HG03196 (cell line): ENCODE data around the gene ATP2A3.

Experiments used
- ATAC-seq: cut with Tn5 transposase; IDR thresholded peaks from one replicate; pipeline ENCODE4 v1.9.1; 2021; ENCODE audit not compliant: unreplicated experiment

Gene ATP2A3

DNA sequence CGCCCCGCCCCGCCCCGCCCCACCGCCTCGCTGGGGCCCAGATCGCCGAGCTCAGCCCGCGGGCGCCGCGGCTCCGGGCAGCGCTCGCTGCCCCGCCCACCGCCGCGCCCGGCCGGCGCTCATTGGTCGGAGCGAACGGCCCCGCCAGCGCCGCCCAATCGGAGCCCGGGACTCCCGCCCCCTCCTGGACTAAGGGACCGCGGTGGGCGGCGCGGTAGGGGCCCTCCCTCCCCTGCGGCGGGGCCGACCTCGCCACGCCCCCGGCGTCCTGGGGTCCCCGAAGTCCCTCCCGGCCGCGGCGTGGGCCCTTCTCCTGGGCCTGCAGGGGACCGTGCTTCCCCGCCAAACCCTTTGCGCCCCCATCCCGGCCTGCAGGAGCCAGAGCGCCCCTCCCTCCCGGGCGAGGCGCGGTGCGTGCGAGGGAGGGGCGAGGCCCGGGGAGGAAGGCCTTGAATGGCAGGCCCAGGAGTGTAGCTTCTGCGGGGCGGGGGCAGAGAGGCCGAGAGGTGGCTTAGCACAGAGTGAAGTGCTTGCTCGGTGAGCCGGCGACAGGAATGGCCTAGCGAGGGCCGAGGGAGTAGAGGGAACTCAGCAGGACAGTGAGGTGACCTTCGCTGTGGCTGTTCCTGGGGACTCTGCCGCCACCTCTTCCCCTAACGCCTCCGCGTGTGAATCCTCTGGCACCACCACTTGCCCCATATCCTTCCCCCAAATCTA, 71.1 kb downstream of the ATP2A3 start, which contains the start of gene CAMKK1:
TSS of gene CAMKK1 (minus strand) at position 51 of the 717 bp plus-strand sequence. CDS start 7,366 bp downstream, outside the sequence.
- peak; percentile 74 for ATAC-seq

DNA sequence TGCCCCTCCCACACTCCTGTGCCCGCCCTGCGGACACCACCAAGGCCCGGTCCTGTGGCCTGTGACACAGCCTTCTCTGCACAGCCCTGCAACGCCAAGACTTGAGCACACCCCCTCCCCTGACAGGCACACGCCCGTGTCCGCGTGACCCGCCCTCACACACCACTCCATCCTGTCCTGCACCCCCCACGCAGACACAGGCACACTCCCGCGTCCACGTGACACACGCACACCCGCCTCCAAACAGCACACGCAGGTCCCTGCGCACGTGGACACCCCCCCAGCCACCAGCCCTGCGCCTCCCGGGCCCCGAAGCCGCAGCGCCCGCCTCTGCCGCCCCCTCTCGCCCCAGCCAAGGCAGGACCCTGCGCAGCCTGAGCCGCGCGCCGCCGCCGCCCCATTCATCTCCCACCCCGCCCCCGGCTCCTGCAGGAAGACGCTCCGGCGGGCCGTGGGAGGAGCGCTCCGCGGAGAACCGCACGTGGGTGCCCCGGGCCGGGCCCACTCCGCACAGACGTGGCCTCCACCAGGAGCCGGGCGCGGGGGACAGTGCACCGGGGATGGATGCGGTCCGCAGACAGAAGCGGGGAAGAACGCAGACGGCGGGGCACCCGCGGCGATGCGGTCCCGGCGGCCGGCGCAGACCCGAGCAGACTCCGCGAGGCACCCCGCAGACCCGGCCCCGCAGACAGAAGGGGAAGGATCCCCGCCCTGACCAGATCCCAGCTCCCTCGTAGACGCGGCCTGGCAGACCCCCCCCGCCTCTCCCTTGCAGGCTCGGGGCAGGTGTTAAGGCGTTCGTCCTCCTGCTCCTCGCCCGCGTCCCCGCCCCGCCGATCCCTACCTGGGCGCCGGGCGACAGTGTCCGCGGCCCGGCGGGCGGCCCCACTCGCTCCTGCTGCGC, 71.9 kb downstream of the ATP2A3 start:
- ATAC-seq: peak; percentile 10

DNA sequence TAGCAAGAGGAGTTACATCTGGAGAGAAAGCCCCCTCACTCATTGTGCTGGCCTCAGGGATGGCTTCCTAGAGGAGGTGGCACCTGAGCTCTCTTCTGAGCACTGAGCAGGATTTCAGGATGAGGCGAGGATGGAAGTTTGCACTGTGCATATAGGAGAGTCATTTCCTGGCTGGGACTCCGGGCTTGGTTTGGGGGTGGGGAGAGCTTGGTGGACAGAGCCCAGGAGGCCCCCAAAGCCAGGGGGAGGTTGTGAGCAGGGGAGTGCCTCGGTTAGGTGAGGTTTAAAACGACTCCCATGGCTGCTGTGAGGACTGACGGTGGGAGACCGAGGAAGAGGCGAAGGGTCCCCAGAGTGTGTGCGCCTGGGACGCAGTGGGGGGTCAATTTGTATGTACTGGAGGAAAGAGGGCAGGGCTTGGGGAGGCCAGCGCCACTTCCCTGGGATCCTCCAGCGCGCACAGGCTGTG, 72.6 kb downstream of the ATP2A3 start:
- ATAC-seq: no peak

DNA sequence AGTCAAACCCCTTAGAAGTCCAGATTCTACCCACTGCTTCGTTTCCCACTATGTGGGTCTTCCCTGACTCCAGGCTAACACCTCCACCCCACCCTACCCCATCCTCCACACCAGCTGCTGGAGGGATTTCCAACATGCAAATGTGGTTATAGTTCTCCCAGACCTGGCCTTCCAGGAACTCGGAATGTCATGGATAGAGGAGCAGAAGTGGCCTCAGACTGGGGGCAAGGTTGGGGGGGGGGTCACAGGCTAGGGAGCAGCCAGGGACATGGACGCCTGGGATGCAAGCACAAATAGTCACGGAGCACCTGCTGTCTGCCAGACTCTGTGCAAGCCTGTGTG, 73.4 kb downstream of the ATP2A3 start:
- no peak for ATAC-seq

DNA sequence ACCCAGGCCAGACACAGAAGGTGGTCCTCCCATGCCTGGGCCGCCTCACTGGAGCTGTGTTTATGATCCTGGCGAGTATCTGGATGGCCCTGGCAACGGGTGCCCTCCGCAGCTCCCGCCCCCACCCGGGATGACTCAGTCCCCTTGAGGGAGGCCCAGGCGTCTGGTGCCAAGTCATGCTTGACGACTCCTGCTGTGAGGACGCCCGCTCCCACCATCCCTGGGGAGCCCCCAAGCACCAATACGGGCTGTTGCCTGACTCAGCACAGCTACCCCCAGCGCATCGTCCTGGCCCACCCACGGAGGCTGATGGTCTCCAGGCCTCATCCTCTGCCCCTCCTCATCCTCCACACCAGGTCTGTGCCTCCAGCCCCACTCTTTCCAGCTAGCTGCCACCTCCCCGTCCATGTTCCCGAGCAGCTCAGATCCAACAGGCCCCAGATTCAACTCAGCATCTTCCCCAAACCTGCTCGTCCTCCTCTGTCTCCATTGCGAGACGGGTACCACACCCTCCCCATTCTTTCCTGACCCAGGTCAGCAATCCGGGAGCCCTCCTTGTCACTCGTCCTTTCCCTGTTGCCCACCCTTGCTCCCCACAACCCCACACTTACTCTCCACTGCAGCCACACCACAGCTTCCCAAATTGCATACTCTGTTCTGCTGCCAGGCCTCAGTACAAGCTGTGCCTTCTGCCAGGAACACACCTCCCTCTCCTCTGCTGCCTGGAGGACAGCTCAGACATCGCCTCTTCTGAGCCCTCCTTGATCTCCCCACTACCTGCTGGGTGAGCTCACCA, 74.0 kb downstream of the ATP2A3 start:
- no peak for ATAC-seq

DNA sequence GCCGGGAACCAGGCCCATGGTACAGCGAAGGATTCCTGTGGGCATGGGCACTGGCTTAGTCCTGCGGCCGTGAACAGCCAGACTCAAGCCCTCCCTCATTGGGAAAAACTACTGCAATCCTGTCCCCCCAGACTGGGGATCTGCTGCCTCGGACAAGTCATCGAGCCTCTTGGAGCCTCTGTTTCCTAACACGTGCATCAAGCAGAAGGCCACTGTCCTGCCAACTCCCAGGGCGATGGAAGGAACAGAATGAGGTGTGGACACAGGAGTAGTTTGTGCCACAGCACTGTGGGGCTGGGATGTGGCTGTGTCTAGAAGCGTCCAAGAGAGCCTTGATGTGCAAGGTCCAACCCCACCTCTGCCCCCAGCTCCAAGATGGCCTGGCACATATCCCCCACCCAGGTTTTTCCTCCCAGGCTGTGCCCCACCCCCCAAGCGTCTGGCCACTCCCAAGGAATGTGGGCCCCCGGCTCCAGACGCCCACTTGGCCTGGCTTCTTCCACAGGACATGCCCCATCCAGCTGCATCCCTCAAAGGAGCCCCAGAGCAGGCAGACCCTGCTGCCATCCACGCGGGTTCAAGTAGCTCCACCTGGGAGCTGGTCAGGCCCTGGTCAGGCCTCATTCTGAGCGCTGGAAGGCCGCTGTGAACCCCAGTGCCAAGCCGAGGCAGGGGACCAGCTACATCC, 74.8 kb downstream of the ATP2A3 start:
- ATAC-seq: no peak

DNA sequence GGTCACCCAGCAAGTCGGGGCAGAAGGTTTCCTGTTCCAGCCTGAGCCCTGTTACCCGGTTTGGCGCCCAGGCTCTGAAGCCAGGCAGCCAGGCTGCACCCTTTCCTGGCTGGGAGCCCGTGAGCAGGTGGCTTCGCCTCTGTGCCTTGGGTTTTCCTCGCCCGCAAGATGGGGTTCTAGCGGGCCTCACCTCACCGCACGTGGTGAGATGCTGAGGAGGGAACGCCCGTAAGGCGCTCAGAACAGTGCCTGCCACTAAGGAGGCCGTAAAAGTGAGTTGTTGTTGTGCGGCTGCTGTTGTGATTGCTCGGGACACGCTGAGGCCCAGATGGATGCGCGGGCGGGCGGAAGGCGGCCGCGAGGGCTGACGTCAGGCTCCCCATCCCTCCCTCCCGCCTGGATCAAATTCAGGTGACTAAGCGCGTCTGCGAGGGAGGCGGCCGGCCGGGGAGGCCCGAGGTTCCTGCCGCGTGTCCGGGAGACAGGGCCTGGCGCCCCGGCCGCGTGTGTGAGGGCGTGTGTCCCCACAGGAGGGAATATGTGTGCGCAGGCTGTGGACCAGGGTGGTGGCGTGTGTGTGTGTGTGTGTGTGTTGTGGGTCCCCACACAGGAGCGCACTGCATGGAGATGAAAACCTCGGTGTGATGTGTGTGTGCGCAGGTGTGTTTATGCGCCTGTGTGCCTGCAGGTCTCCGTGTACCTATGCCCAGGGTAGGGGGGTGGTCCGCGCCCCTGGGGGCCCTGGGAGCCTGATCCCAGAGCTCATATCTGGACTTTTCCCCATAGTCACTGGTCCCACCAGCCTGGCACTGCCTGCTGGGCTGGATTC, 75.7 kb downstream of the ATP2A3 start:
- ATAC-seq: no peak

DNA sequence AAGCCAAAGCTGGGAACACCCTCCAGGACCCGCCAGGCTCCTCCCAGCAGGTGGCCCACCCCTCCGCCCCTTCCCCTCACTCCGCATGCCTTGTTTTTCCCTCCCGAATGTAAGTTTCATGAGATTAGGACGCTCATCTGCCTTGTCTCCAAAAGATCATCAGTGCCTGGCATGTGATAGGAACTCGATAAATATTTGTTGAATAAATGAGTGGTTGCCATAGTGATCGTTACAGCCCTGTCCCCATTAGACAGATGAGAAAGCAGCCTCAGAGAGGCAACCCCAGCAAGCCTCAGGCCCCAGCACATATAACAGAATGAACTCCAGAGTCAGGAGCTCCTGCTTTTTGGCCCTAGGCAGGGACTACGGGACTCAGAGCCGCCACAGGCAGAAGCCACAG, 76.4 kb downstream of the ATP2A3 start:
- ATAC-seq: no peak

DNA sequence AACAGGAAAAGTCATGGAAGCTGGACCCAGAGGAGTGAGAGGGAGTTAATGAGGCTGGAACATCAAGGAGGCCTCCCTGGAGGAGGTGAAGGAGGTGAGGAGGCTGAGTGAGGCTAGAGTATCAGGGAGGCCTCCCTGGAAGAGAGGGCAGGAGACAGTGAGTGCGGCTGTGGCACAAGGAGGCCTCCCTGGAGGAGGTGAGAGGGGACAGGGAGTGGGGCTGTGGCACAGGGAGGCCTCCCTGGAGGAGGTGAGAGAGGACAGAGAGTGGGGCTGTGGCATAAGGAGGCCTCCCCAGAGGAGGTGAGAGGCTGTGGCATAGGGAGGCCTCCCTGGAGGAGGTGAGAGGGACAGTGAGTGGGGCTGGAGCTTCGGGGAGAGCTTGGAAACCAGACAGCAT, 76.8 kb downstream of the ATP2A3 start:
- no peak for ATAC-seq

DNA sequence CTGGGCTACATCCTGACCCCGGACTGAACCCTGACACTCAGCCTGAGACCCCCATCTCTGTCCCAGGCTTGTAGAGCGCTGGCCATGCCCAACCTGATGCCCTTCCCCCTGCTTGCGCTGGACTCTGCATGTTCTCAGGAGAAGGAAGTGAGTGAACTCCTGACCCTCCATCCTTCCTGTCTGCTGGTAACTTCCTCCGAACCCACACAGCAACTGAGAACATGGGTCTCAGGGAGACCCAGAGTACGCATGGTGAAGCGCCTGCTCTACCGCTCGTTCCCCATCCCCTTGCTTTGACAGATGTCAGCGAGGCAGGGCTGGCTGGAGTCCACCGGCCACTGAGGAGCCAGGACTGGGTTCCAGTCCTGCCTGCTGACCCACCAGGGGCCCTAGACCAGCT, 77.5 kb downstream of the ATP2A3 start:
- no peak for ATAC-seq

DNA sequence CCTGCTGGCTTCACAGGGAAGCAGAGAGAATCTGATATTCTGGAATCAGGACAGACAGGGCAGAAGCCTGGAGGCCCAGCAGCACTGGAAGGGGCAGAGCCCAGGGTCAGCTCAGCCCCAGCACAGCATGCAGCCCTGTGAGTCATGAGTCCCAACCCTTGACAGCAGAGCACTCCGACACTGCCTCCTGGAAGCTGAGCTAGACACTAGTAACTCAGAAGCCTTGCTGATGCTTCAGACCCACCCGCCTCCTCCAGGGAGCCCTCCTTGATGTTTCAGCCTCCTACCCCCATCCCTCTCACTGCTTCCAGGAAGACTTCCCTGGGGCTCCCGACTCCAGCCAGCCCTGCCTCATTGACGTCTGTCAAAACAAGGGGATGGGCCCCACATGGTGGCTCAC, 78.3 kb downstream of the ATP2A3 start:
- ATAC-seq: no peak

DNA sequence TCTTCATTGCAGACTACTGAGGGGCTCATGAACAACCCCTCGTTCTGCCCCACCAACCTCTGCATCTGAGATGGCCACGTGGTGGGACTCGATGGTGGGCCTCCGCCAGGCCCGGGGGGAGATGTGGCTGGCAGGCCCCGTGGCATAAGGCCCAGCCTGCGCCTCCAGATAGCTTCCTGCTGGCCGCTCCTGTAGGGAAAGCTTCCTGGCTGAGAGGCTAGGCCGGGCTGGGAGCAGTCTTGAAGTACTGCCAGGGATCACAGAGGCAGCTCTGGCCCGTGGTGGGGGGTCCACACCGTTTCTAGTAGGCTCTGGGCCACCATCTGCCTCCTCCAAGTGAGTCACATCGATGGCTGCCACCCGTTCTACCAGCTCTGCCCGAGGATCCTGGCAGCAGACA, 79.0 kb downstream of the ATP2A3 start:
- no peak for ATAC-seq

DNA sequence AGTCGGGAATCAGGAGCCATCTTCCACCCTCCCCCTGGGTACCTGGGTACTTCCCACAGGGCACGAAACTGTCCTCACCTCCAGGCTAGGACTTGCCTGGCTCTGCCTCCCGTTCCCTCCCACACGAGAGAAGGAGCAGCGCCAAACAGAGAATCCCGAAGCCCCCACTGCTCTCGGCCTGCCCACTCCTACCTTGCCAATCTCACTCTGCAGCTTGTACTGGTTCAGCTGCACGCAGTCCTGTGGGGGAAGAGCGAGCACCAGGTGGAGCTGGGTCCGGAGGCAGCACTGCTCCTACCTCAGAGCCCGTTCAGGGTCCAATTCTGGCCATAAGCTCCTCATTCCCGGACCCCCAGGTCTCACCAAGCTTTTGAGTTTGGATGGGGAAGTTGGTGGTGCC, 80.0 kb downstream of the ATP2A3 start:
- no peak for ATAC-seq

DNA sequence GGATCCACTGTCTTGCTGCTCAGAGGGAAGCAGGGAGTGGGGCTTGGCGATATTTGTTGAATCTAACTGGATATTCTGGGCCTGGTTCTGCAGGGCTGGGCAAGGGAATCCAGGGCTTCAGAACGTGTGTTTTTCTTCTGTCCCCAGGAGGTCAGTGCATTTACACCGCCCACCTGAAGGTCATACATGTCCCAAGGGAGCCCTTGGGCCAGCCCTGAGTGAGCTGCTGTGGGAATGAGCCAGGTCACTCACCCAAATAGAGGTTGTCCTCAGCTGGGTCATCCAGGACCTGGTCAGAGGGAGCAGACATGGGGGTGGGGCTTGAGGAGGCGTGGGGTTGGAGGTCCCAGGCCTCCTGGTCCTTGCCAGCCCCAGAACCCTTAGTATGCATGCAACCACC, 82.0 kb downstream of the ATP2A3 start:
- ATAC-seq: no peak

DNA sequence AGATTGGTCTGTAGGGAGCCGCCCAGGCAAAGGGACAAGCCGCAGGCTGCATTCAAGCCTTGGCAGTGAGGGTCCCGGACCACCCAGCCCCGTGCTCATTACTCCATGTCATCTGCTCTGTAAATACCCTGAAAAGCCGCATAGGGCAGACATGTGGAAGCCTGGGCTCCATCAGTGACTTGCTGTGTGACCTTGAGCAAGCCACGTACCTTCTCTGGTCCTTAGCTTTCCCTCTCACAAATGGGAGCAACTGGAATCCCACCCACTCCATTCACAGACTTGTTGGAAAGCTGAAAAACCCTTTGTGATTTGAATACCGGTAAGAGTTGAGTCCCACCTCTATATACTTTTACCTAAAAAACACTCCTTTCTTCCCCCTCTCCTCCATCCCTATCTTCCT, 83.3 kb downstream of the ATP2A3 start:
- no peak for ATAC-seq

DNA sequence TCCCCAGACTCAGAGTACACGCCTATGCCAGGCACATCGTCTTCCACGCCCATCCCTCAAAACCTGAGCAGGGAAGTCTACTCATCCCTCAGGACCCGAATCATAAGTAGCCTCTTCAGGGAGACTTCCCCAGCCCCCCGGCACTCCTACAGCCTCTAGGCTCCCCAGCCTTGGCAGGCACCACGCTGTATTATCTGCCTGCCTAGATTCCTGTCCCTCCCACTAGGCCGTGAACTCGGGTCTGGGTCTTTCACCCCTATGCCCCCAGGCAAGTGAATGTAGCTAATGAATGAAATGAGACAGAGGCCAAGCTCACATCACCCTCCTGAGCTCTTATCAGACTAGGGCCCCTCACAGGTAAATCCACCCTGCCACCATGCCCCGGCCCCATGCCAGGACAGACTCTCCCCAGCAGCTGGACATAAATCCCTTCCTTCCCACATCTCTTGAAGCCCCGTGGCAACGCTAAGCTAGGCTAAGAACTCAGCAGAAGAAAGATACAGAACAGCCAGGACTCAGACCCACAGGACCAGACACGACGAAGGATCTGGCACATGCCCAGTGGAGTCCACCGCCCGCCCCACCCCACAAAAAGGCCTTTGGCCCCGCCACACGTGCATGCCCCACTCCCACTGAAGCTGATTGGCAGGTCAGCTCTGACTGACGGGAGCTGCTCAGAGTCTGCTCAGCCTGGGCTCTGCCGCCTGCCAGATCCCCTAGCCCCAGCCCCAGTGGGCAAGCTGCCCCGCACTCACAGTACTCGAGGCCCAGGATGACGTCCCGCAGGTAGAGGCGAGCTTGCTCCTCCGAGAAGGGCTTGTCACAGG, 84.4 kb downstream of the ATP2A3 start:
- ATAC-seq: no peak

DNA sequence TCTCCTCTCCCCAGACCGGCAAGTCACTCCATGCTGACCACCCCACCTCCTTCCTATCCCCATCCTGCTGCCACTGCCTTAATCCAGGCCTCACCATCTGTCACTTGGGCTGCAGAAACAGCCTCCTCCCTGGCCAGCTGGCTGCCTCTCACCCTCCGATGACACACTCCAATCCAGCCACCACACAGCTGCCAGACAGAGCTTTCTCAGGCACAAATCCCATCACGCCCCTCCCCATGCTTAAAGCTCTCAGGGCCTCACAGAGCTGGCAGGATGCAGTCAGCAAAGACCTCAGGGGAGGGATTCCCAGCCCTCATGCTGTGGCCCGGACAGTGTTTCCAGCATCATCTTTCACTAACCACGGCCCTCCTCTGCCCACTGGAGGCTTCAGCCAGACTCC, 85.1 kb downstream of the ATP2A3 start:
- ATAC-seq: no peak

DNA sequence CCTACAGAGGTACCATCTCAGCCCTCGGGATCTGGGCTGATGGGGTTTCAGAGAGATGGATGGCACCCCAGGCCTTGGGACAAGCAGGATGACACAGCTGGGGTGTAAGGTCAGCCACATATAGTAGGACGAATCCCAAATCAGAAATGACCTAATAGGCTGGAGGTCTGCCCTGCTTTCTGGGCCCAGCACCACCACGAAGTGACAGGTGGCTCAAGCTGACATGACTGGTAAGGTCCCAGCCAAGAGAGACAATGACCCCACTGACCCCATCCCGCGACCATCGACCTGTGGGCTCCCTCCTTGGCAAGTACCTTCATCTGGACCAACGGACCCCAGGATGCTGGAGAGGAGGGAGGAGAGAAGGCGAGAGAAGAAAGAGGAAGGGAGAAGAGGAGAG, 87.0 kb downstream of the ATP2A3 start:
- no peak for ATAC-seq

DNA sequence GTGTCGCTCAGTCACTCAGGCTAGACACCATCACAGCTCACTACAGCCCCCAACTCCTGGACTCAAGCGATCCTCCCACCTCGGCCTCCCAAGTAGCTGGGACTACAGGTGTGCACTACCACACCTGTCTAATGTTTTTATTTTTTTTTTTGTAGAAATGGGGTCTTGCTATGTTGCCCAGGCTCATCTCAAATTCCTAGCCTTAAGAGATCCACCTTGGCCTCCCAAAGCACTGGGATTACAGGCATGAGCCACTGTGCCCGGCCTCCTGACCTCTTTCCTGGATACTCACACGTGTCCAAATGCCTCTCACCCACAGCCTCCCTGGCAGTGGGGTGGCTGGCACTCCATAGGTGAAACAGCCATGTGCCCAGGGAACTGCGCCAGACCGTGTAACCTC, 88.9 kb downstream of the ATP2A3 start:
- ATAC-seq: no peak
